Measurements from ENCODE around the gene ATP2A3. TPM values are rescaled to one million over a fixed set of nuclear protein-coding genes. Genes with fewer than 3 reads are reported as not detected.

The ATP2A3 gene
- total RNA-seq, 1 donor from 2014 or later = 1.7 TPM

GRCh38 chr17:3972281-3972731, 8.1 kb upstream of the ATP2A3 start:
- no peak for DNase-seq (ENCODE audit: low spot score)
- Mint-ChIP-seq H3K4me1 (ENCODE audit: low read depth) (peaks cover 6% of the 10 kb centered on the region), H3K27me3 (ENCODE audit: low read depth) (peaks cover 13% of the 10 kb centered on the region), H3K4me3 (ENCODE audit: unreplicated experiment) (no peak overlapping the region), H3K27ac (ENCODE audit: unreplicated experiment) (no peak overlapping the region), H3K9me3 (ENCODE audit: low read depth) (peaks cover 8% of the 10 kb centered on the region), H3K36me3 (ENCODE audit: low read depth) (peaks cover 2% of the 10 kb centered on the region)
- TF ChIP-seq CTCF (IDR thresholded peaks at IDR 0.05) = no peak

GRCh38 chr17:3970668-3971067, 6.4 kb upstream of the ATP2A3 start:
- no peak for DNase-seq (ENCODE audit: low spot score)
- no peaks in the 10 kb centered on the region for H3K4me1 Mint-ChIP-seq (ENCODE audit: low read depth)
- H3K4me3 Mint-ChIP-seq (ENCODE audit: unreplicated experiment) = no peak overlapping the region

GRCh38 chr17:3969963-3970362, 5.7 kb upstream of the ATP2A3 start:
- DNase-seq (ENCODE audit: low spot score) = no peak
- H3K27me3 Mint-ChIP-seq (ENCODE audit: low read depth) = peaks cover 15% of the 10 kb centered on the region
- H3K36me3 Mint-ChIP-seq (ENCODE audit: low read depth) = peaks cover under 1% of the 10 kb centered on the region
- no peak for TF ChIP-seq CTCF (IDR thresholded peaks at IDR 0.05)
- H3K4me1 Mint-ChIP-seq (ENCODE audit: low read depth) = peaks cover 6% of the 10 kb centered on the region
- H3K27ac Mint-ChIP-seq (ENCODE audit: unreplicated experiment) = no peak overlapping the region
- H3K9me3 Mint-ChIP-seq (ENCODE audit: low read depth) = peaks cover 6% of the 10 kb centered on the region
- no peak overlapping the region for H3K4me3 Mint-ChIP-seq (ENCODE audit: unreplicated experiment)

More at GRCh38 chr17:3970668-3971067, 6.4 kb upstream of the ATP2A3 start:
- Mint-ChIP-seq H3K27ac (ENCODE audit: unreplicated experiment) (no peak overlapping the region), H3K9me3 (ENCODE audit: low read depth) (peaks cover 8% of the 10 kb centered on the region), H3K36me3 (ENCODE audit: low read depth) (peaks cover 2% of the 10 kb centered on the region), H3K27me3 (ENCODE audit: low read depth) (peaks cover 15% of the 10 kb centered on the region)
- no peak for TF ChIP-seq CTCF (IDR thresholded peaks at IDR 0.05)

- Mint-ChIP-seq H3K36me3 (ENCODE audit: low read depth) (no peaks in the 10 kb centered on the region), H3K4me3 (ENCODE audit: unreplicated experiment) (no peak overlapping the region), H3K27ac (ENCODE audit: unreplicated experiment) (no peak overlapping the region), H3K4me1 (ENCODE audit: low read depth) (peaks cover 9% of the 10 kb centered on the region), H3K27me3 (ENCODE audit: low read depth) (peaks cover 18% of the 10 kb centered on the region), H3K9me3 (ENCODE audit: low read depth) (no peaks in the 10 kb centered on the region)
- no peak for DNase-seq (ENCODE audit: low spot score)
- no peak for TF ChIP-seq CTCF (IDR thresholded peaks at IDR 0.05)
Measured at GRCh38 chr17:3968886-3969524, 4.8 kb upstream of the ATP2A3 start.

- Mint-ChIP-seq H3K4me3 (ENCODE audit: unreplicated experiment) (no peak overlapping the region), H3K27ac (ENCODE audit: unreplicated experiment) (no peak overlapping the region), H3K9me3 (ENCODE audit: low read depth) (no peaks in the 10 kb centered on the region), H3K36me3 (ENCODE audit: low read depth) (no peaks in the 10 kb centered on the region), H3K4me1 (ENCODE audit: low read depth) (peaks cover 13% of the 10 kb centered on the region), H3K27me3 (ENCODE audit: low read depth) (peaks cover 21% of the 10 kb centered on the region)
- TF ChIP-seq CTCF (IDR thresholded peaks at IDR 0.05) = no peak
- no peak for DNase-seq (ENCODE audit: low spot score)
Measured at GRCh38 chr17:3968015-3968414, 3.8 kb upstream of the ATP2A3 start.
